ENCODE measurements around the gene HDDC3.

GRCh38 chr15:90895571-90896117, 36.7 kb downstream of the HDDC3 start:
- TF ChIP-seq, protein P1, sequence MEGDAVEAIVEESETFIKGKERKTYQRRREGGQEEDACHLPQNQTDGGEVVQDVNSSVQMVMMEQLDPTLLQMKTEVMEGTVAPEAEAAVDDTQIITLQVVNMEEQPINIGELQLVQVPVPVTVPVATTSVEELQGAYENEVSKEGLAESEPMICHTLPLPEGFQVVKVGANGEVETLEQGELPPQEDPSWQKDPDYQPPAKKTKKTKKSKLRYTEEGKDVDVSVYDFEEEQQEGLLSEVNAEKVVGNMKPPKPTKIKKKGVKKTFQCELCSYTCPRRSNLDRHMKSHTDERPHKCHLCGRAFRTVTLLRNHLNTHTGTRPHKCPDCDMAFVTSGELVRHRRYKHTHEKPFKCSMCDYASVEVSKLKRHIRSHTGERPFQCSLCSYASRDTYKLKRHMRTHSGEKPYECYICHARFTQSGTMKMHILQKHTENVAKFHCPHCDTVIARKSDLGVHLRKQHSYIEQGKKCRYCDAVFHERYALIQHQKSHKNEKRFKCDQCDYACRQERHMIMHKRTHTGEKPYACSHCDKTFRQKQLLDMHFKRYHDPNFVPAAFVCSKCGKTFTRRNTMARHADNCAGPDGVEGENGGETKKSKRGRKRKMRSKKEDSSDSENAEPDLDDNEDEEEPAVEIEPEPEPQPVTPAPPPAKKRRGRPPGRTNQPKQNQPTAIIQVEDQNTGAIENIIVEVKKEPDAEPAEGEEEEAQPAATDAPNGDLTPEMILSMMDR (IDR thresholded peaks at IDR 0.05), result no peak
- no peak for TF ChIP-seq POLR2A (IDR thresholded peaks at IDR 0.05)

All from right lobe of liver (tissue), 4 donors.